HG02798 (cell line): ENCODE results near the gene ARHGAP27.
A peak's percentile ranks its signal among the peaks of the same experiment; 100 is the strongest.

Experiments
- ATAC-seq: cut with Tn5 transposase; IDR thresholded peaks from one replicate; pipeline ENCODE4 v1.9.1; 2021; ENCODE audit warnings: mild to moderate bottlenecking; ENCODE audit not compliant: unreplicated experiment, poor library complexity

Gene ARHGAP27

GRCh38 chr17:45431531-45432404, 902 bp downstream of the ARHGAP27 start:
- peak; percentile 68 for ATAC-seq

GRCh38 chr17:45430738-45431530, 1.7 kb downstream of the ARHGAP27 start:
- ATAC-seq, result peak; percentile 21

- ATAC-seq, result no peak
These were observed 2.5 kb downstream of the ARHGAP27 start for GRCh38 chr17:45430006-45430737.

- no peak for ATAC-seq
These were observed 3.2 kb downstream of the ARHGAP27 start for GRCh38 chr17:45429339-45430005.

- no peak for ATAC-seq
These were observed 3.7 kb downstream of the ARHGAP27 start for GRCh38 chr17:45428931-45429338.

GRCh38 chr17:45428050-45428617, 4.5 kb downstream of the ARHGAP27 start:
- ATAC-seq, result peak; percentile 46

GRCh38 chr17:45427181-45427835, 5.4 kb downstream of the ARHGAP27 start:
- no peak for ATAC-seq

- no peak for ATAC-seq
These were observed 6.1 kb downstream of the ARHGAP27 start for GRCh38 chr17:45426561-45426960.

GRCh38 chr17:45425984-45426413, 6.7 kb downstream of the ARHGAP27 start:
- no peak for ATAC-seq

GRCh38 chr17:45425125-45425983, 7.3 kb downstream of the ARHGAP27 start:
- ATAC-seq, result no peak

- ATAC-seq, result no peak
These were observed 7.9 kb downstream of the ARHGAP27 start for GRCh38 chr17:45424769-45425124.

GRCh38 chr17:45423975-45424335, 8.7 kb downstream of the ARHGAP27 start:
- no peak for ATAC-seq

- no peak for ATAC-seq
These were observed 9.2 kb downstream of the ARHGAP27 start for GRCh38 chr17:45423304-45423974.

GRCh38 chr17:45414990-45415881, 17.4 kb downstream of the ARHGAP27 start:
- no peak for ATAC-seq

- ATAC-seq, result peak; percentile 38
These were observed 19.2 kb downstream of the ARHGAP27 start for GRCh38 chr17:45413498-45413923.

- ATAC-seq, result no peak
These were observed 21.1 kb downstream of the ARHGAP27 start for GRCh38 chr17:45411348-45412105.
